IMR-90 (cell line): Measurements from ENCODE around the gene SLC2A11. TPM values are rescaled to one million over a fixed set of nuclear protein-coding genes. Genes with fewer than 3 reads are reported as not detected.
A peak's percentile ranks its signal among the peaks of the same experiment; 100 is the strongest.

ENCODE experiments used
- ATAC-seq: fragments of 200-7000 bp; cut with Tn5 transposase; 2 replicates; pipeline ENCODE4 v1.9.1; 2020; ENCODE audit warnings: low read depth, mild to moderate bottlenecking, moderate library complexity
- BruUV-seq: library from RNA; stranded (reverse); fragments of 400-500 nt; replicated peaks from 2 replicates; lab custom pipeline; 2021; lab: Mats Ljungman, UMichigan
- CTCF ChIA-PET: fragments of 300-600 bp; formaldehyde crosslinking; extraction: SDS; loops from one replicate; lab custom pipeline; 2021; ENCODE audit warnings: antibody characterized with exemption; lab: Yijun Ruan, JAX
- POLR2A ChIA-PET: fragments of 300-600 bp; sonication (Branson Sonifier 250); formaldehyde crosslinking; loops from one replicate; lab custom pipeline; 2022; ENCODE audit warnings: antibody characterized with exemption; ENCODE audit not compliant: unreplicated experiment; lab: Charles Lee
- DNase-seq: peaks from one replicate; pipeline ENCODE4 v3.0.0; 2013
- H2AFZ ChIP-seq: replicated peaks from 2 replicates; pipeline ENCODE3; 2013; ENCODE audit warnings: low read length, mild to moderate bottlenecking; ENCODE audit not compliant: poor library complexity
- H2AK5ac ChIP-seq: 2 replicates; pipeline ENCODE4 v1.6.1; 2013; ENCODE audit warnings: low read depth, low read length, inconsistent platforms
- H2AK9ac ChIP-seq: replicated peaks from 2 replicates; pipeline ENCODE3; 2013; ENCODE audit warnings: mild to moderate bottlenecking, low read depth, low read length, moderate library complexity; ENCODE audit not compliant: poor library complexity
- H2BK120ac ChIP-seq: 2 replicates; pipeline ENCODE4 v1.6.1; 2013; ENCODE audit warnings: low read depth, low read length, inconsistent platforms
- H2BK15ac ChIP-seq: 3 replicates; pipeline ENCODE4 v1.6.1; 2013; ENCODE audit warnings: low read depth, low read length, inconsistent platforms
- H2BK20ac ChIP-seq: 2 replicates; pipeline ENCODE4 v1.6.1; 2013; ENCODE audit warnings: low read depth, mild to moderate bottlenecking, inconsistent platforms, low read length, moderate library complexity
- H2BK5ac ChIP-seq: 2 replicates; pipeline ENCODE4 v1.6.1; 2013; ENCODE audit warnings: mild to moderate bottlenecking, low read depth, low read length, inconsistent platforms; ENCODE audit not compliant: poor library complexity, severe bottlenecking
- H3K14ac ChIP-seq: replicated peaks from 2 replicates; pipeline ENCODE4 v1.6.1; 2013; ENCODE audit warnings: low read depth, low read length, inconsistent platforms
- H3K18ac ChIP-seq: 2 replicates; pipeline ENCODE4 v1.6.1; 2013; ENCODE audit warnings: low read depth, low read length, control low read depth
- H3K23ac ChIP-seq: 2 replicates; pipeline ENCODE4 v1.6.1; 2013; ENCODE audit warnings: low read depth, low read length, inconsistent platforms
- H3K27ac ChIP-seq: 2 replicates; pipeline ENCODE4 v1.5.1; 2013; ENCODE audit warnings: mild to moderate bottlenecking, control low read depth, low read length; ENCODE audit not compliant: insufficient read depth
- H3K27me3 ChIP-seq: 2 replicates; pipeline ENCODE4 v1.6.1; 2013; ENCODE audit warnings: low read length; ENCODE audit not compliant: control insufficient read depth, insufficient read depth
- H3K36me3 ChIP-seq: 2 replicates; pipeline ENCODE4 v1.6.1; 2013; ENCODE audit warnings: low read length, mixed read lengths; ENCODE audit not compliant: control insufficient read depth, insufficient read depth
- H3K4ac ChIP-seq: 2 replicates; pipeline ENCODE4 v1.6.1; 2013; ENCODE audit warnings: low read depth, low read length, inconsistent platforms
- H3K4me1 ChIP-seq: 2 replicates; pipeline ENCODE4 v1.6.1; 2013; ENCODE audit warnings: low read length, mixed read lengths; ENCODE audit not compliant: control insufficient read depth, insufficient read depth
- H3K4me2 ChIP-seq: 2 replicates; pipeline ENCODE4 v1.6.1; 2013; ENCODE audit warnings: low read depth, mild to moderate bottlenecking, control low read depth, low read length, moderate library complexity
- H3K4me3 ChIP-seq: 2 replicates; pipeline ENCODE4 v1.5.1; 2013; ENCODE audit warnings: low read depth, mild to moderate bottlenecking, control low read depth, low read length, moderate library complexity; ENCODE audit not compliant: insufficient read depth
- H3K56ac ChIP-seq: 2 replicates; pipeline ENCODE4 v1.6.1; 2013; ENCODE audit warnings: low read length, inconsistent platforms; ENCODE audit not compliant: insufficient read depth; ENCODE audit errors: extremely low read depth
- H3K79me1 ChIP-seq, 2 experiments: 2 replicates each; pipeline ENCODE4 v1.6.1; 2013; ENCODE audit warnings: low read length in 2 of 2, inconsistent platforms in 1 of 2, low read depth in 1 of 2
- H3K9ac ChIP-seq: 2 replicates; pipeline ENCODE4 v1.6.1; 2013; ENCODE audit warnings: low read depth, low read length, control low read depth
- H3K9me1 ChIP-seq: 2 replicates; pipeline ENCODE4 v1.6.1; 2013; ENCODE audit warnings: low read length, inconsistent platforms; ENCODE audit not compliant: insufficient read depth
- H3K9me3 ChIP-seq: 2 replicates; pipeline ENCODE4 v1.6.1; 2013; ENCODE audit warnings: low read length; ENCODE audit not compliant: control insufficient read depth, insufficient read depth
- H4K20me1 ChIP-seq: 2 replicates; pipeline ENCODE4 v1.6.1; 2013; ENCODE audit warnings: low read length, inconsistent platforms; ENCODE audit not compliant: insufficient read depth
- H4K5ac ChIP-seq: 2 replicates; pipeline ENCODE4 v1.6.1; 2013; ENCODE audit warnings: mild to moderate bottlenecking, low read depth, low read length, control low read depth
- H4K8ac ChIP-seq, 2 experiments: 2 replicates each; pipeline ENCODE4 v1.6.1; 2013; ENCODE audit warnings: low read depth in 2 of 2, low read length in 2 of 2, control low read depth in 1 of 2, inconsistent platforms in 1 of 2
- H4K91ac ChIP-seq: 2 replicates; pipeline ENCODE4 v1.6.1; 2013; ENCODE audit warnings: low read depth, low read length, inconsistent platforms; ENCODE audit not compliant: insufficient read depth
- CEBPB ChIP-seq: IDR thresholded peaks from 2 replicates; pipeline ENCODE4 v1.6.1; 2012; ENCODE audit warnings: low read depth, low read length, improper control_type of control experiment
- CTCF ChIP-seq: conservative IDR thresholded peaks from 2 replicates; pipeline ENCODE4 v1.5.1; 2012; ENCODE audit warnings: mild to moderate bottlenecking, low read depth, low read length, improper control_type of control experiment
- ELK1 ChIP-seq: fragments of 150-350 bp; IDR thresholded peaks from 2 replicates; pipeline ENCODE4 v1.6.1; 2016; ENCODE audit warnings: low read depth, mild to moderate bottlenecking, low read length, moderate library complexity, borderline replicate concordance
- MAFK ChIP-seq: IDR thresholded peaks from 2 replicates; pipeline ENCODE4 v1.6.1; 2012; ENCODE audit warnings: low read depth, low read length, improper control_type of control experiment
- MXI1 ChIP-seq: IDR thresholded peaks from 2 replicates; pipeline ENCODE4 v1.6.1; 2012; ENCODE audit warnings: low read depth, mild to moderate bottlenecking, low read length, moderate library complexity, borderline replicate concordance
- NFE2L2 ChIP-seq: fragments of 150-350 bp; IDR thresholded peaks from 2 replicates; pipeline ENCODE4 v1.6.1; 2016; ENCODE audit warnings: low read depth, mild to moderate bottlenecking, low read length
- RCOR1 ChIP-seq: IDR thresholded peaks from 2 replicates; pipeline ENCODE4 v1.6.1; 2012; ENCODE audit warnings: mild to moderate bottlenecking, low read length, improper control_type of control experiment; ENCODE audit not compliant: insufficient replicate concordance
- RFX5 ChIP-seq: IDR thresholded peaks from 2 replicates; pipeline ENCODE4 v1.8.0; 2012; ENCODE audit warnings: low read depth, mild to moderate bottlenecking, low read length, moderate library complexity
- SMC3 ChIP-seq: fragments of 150-350 bp; IDR thresholded peaks from 2 replicates; pipeline ENCODE4 v1.6.1; 2016; ENCODE audit warnings: low read depth, mild to moderate bottlenecking, antibody characterized with exemption, low read length, moderate library complexity
- USF2 ChIP-seq: fragments of 150-350 bp; IDR thresholded peaks from 2 replicates; pipeline ENCODE4 v1.6.1; 2017; ENCODE audit warnings: mild to moderate bottlenecking, antibody characterized with exemption, low read length, low read depth
- WGBS, 2 experiments: methylation state at CpG; one replicate each; pipeline versions ENCODE4 v1.1.5 to v1.1.7; 2013; ENCODE audit warnings: missing lambda C conversion rate in 2 of 2; ENCODE audit not compliant: insufficient read length in 1 of 2; ENCODE audit errors: extremely low coverage in 2 of 2; 5-methylcytosine and 5-hydroxymethylcytosine counted together
- dilution Hi-C: fragments of 300-500 bp; cut with HindIII; formaldehyde crosslinking; loops from one replicate; pipeline ENCODE4 v1.14.3; 2018; ENCODE audit warnings: low sequenced_read_pairs; ENCODE audit not compliant: unreplicated experiment
- in situ Hi-C: fragments of 300-500 bp; cut with MboI; formaldehyde crosslinking; loops from 3 replicates; pipeline ENCODE4 v1.14.3; 2019; ENCODE audit warnings: low sequenced_read_pairs, inconsistent platforms, mixed read lengths
- intact Hi-C: fragments of 100-400 bp; cut with micrococcal nuclease; formaldehyde crosslinking; loops from 2 replicates; pipeline ENCODE4 v1.10.0; 2022
- polyA plus RNA-seq, 3 experiments: library from polyadenylated mRNA; depleted of rRNA; stranded (reverse); fragments of >200 nt; gene quantifications; 2 replicates each; pipeline ENCODE4 v1.2.3, GENCODE V29; 2012; ENCODE audit warnings: low replicate concordance in 1 of 3
- total RNA-seq: library from RNA; depleted of rRNA; stranded (reverse); fragments of >200 nt; gene quantifications from 2 replicates; pipeline ENCODE4 v1.2.3, GENCODE V29; 2012

SLC2A11 gene
- total and polyA plus RNA-seq, 2 of the 4 experiments (the other 2 are of a cell fraction): 3.2 to 8.7 TPM

- ChIA-PET CTCF (no interaction called here), POLR2A (no interaction called here)
- Histone ChIP-seq H3K9me3 (no peaks in the 10 kb centered on the region), H2BK5ac (no peak overlapping the region), H3K79me1 (peaks cover 3 to 33% of the 10 kb centered on the region in 2 experiments; a peak in 2 of 4 replicates), H3K23ac (no peak overlapping the region), H2BK20ac (no peak overlapping the region), H2BK120ac (no peak overlapping the region), H2BK15ac (no peak overlapping the region), H3K18ac (no peak overlapping the region), H3K56ac (no peak overlapping the region), H3K36me3 (peaks cover 73% of the 10 kb centered on the region), H4K5ac (no peak overlapping the region), H3K4ac (no peak overlapping the region), H3K4me2 (no peak overlapping the region), H2AFZ (no peak overlapping the region), H3K14ac (no peak overlapping the region), H2AK9ac (peak overlapping the region; percentile 61), H2AK5ac (no peak overlapping the region), H3K4me1 (peaks cover 7% of the 10 kb centered on the region; the same call in 1 of the 2 replicates), H3K27me3 (no peaks in the 10 kb centered on the region), H3K9ac (no peak overlapping the region), H4K91ac (no peak overlapping the region), H4K8ac (no peak overlapping the region), H3K27ac (no peak overlapping the region), H4K20me1 (no peaks in the 10 kb centered on the region), H3K9me1 (peaks cover 19% of the 10 kb centered on the region), H3K4me3 (no peak overlapping the region)
- DNase-seq (no peak), ATAC-seq (no peak)
- in situ Hi-C loops (no loop called here), dilution Hi-C loops (no loop called here), intact Hi-C loops (no loop called here)
- WGBS, 2 experiments: 100% methylated on average over 1 of the region's 6 CpGs; no CpG with 5 or more reads in 1 of the 2 experiments
- BruUV-seq: no TSS peak
- no peak for TF ChIP-seq CEBPB
- TF ChIP-seq MXI1: no peak
- TF ChIP-seq MAFK: no peak
- no peak for TF ChIP-seq SMC3
- TF ChIP-seq RCOR1: no peak
- TF ChIP-seq NFE2L2: no peak
- no peak for TF ChIP-seq ELK1
- no peak for TF ChIP-seq CTCF
- no peak for TF ChIP-seq RFX5
- no peak for TF ChIP-seq USF2
Observed at GRCh38 chr22:23822101-23822671, 35.5 kb upstream of the SLC2A11 start.
